ENCODE data around the gene EPHA3.

The EPHA3 gene

GRCh38 chr3:89145995-89146394 lies 38.6 kb downstream of the EPHA3 start:
- no peak for DNase-seq (ENCODE audit: low spot score)

- DNase-seq (ENCODE audit: low spot score) = no peak
These were observed 47.0 kb downstream of the EPHA3 start for GRCh38 chr3:89154416-89154815.

GRCh38 chr3:89155811-89156210 lies 48.4 kb downstream of the EPHA3 start:
- DNase-seq (ENCODE audit: low spot score) = no peak

- DNase-seq (ENCODE audit: low spot score) = no peak
These were observed 50.2 kb downstream of the EPHA3 start for GRCh38 chr3:89157575-89157974.

GRCh38 chr3:89159605-89160004 lies 52.2 kb downstream of the EPHA3 start:
- no peak for DNase-seq (ENCODE audit: low spot score)

- DNase-seq (ENCODE audit: low spot score) = no peak
These were observed 57.4 kb downstream of the EPHA3 start for GRCh38 chr3:89164774-89165173.

- peak; percentile 54 for DNase-seq (ENCODE audit: low spot score)
These were observed 58.3 kb downstream of the EPHA3 start for GRCh38 chr3:89165636-89166263.

GRCh38 chr3:89171687-89172545 lies 64.5 kb downstream of the EPHA3 start:
- peak; percentile 6 for DNase-seq (ENCODE audit: low spot score)

- DNase-seq (ENCODE audit: low spot score) = no peak
These were observed 66.1 kb downstream of the EPHA3 start for GRCh38 chr3:89173546-89173945.

- DNase-seq (ENCODE audit: low spot score) = peak; percentile 6
These were observed 72.1 kb downstream of the EPHA3 start for GRCh38 chr3:89179355-89180001.

GRCh38 chr3:89180334-89180733 lies 72.9 kb downstream of the EPHA3 start:
- DNase-seq (ENCODE audit: low spot score) = no peak

- DNase-seq (ENCODE audit: low spot score) = no peak
These were observed 74.6 kb downstream of the EPHA3 start for GRCh38 chr3:89182056-89182455.

GRCh38 chr3:89184151-89184995 lies 77.0 kb downstream of the EPHA3 start:
- no peak for DNase-seq (ENCODE audit: low spot score)

GRCh38 chr3:89186456-89186855 lies 79.0 kb downstream of the EPHA3 start:
- DNase-seq (ENCODE audit: low spot score) = no peak

- no peak for DNase-seq (ENCODE audit: low spot score)
These were observed 91.2 kb downstream of the EPHA3 start for GRCh38 chr3:89198591-89198990.

GRCh38 chr3:89212619-89213018 lies 105.2 kb downstream of the EPHA3 start:
- no peak for DNase-seq (ENCODE audit: low spot score)

- DNase-seq (ENCODE audit: low spot score) = no peak
These were observed 108.8 kb downstream of the EPHA3 start for GRCh38 chr3:89216016-89216739.

GRCh38 chr3:89217148-89217685 lies 109.8 kb downstream of the EPHA3 start:
- no peak for DNase-seq (ENCODE audit: low spot score)

GRCh38 chr3:89221924-89222323 lies 114.5 kb downstream of the EPHA3 start:
- no peak for DNase-seq (ENCODE audit: low spot score)

- no peak for DNase-seq (ENCODE audit: low spot score)
These were observed 115.8 kb downstream of the EPHA3 start for GRCh38 chr3:89223188-89223587.

GRCh38 chr3:89227218-89227617 lies 119.8 kb downstream of the EPHA3 start:
- DNase-seq (ENCODE audit: low spot score) = no peak

Measured in iPS-NIHi11 (cell line).